Measurements from ENCODE around the gene JAM2.

JAM2 gene

GRCh38 chr21:25717491-25718147 is 78.6 kb downstream of the JAM2 start:
- no peak for DNase-seq (ENCODE audit: low spot score)

- no peak for DNase-seq (ENCODE audit: low spot score)
These were observed 82.9 kb downstream of the JAM2 start for GRCh38 chr21:25721987-25722386.

- DNase-seq (ENCODE audit: low spot score), result no peak
These were observed 83.6 kb downstream of the JAM2 start for GRCh38 chr21:25722631-25723030.

DNA sequence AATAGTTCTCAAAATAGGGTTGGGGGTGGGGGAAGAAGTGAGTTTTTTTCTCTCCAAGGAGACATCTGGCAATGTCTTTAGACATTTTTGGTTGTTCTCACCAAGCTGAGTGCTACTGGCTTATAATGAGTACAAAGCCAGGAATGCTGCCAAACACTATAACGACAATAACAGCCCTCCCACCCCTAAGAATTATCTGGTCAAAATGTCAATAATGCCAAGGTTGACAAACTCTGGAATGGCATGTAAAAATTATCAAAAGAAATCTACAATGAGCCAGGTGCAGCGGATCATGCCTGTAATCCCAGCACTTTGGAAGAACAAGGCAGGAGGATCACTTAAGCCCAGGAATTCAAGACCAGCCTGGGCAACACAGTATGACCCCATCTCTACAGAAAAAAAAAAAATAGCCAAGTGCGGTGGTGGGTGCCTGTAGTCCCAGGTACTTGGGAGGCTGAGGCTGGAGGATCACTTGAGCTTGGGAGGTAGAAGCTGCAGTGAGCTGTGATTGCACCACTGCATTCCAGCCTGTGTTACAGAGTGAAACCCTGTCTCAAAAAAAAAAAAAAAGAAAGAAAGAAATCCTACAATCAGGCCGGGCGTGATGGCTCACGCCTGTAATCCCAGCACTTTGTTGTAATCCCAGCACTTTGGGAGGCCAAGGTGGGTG is 93.2 kb downstream of the JAM2 start:
- no peak for DNase-seq (ENCODE audit: low spot score)

- peak; percentile 13 for DNase-seq (ENCODE audit: low spot score)
These were observed 95.0 kb downstream of the JAM2 start for GRCh38 chr21:25733859-25734653.

DNA sequence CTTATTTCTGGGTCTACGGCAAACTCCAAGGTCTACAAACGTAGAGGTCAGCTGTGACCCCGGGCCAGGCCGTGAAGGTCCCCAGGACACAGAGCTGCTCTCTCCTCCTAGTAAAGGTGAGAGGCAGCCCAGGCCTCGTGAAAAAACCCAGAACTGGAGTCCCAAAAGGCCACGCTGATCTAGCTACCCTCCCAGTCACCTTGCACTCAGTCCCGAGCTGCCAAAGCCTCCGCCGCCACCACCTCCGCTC is 95.5 kb downstream of the JAM2 start:
- no peak for DNase-seq (ENCODE audit: low spot score)

DNA sequence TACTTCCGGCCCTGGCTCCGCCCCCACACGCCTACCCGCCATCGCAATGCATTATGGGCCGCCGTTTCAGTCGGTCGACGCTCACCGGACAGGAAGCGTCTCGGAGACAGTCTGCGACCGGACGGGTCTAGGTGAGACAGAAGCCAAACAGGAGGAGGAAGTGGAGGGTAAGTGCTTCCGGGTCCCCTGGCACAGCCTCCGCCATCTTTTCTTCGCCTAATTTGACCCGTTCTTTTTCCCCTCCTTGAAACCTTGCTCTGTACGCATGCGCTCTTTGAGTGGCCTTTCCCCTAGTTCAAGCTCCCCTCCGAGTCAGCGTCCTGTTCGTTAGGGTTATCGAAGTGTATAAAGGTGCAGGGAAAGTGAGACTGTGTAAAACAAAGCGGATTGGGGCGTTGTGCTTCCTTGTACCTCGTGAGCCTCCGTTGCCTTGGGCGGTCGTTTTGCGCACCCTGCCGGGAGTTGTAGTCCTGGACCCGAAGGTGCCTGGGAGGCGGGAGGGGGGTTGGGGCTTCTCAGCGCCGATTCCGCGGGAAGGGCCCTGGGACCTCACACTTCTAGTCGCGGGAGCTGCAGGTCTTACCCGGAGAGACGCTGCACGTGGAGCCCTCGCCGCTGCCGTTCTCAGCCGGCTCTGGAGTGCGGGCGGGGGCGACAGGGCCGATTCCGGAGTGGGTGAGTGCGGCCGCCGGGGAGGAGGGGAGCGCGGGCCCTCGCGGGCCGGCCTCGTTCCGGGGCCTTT is 96.0 kb downstream of the JAM2 start, which contains the start of the genes ATP5PF and GABPA:
Gene ATP5PF (minus strand): TSS at position 1 of the 742 bp plus-strand sequence. CDS start 5,110 bp downstream, outside the sequence.
Gene GABPA (plus strand): TSS at position 69 of the 742 bp plus-strand sequence. CDS start 6,627 bp downstream, outside the sequence.
- DNase-seq (ENCODE audit: low spot score), result peak; percentile 99

GRCh38 chr21:25735646-25736597 is 96.9 kb downstream of the JAM2 start:
- peak; percentile 83 for DNase-seq (ENCODE audit: low spot score)

- no peak for DNase-seq (ENCODE audit: low spot score)
These were observed 98.4 kb downstream of the JAM2 start for GRCh38 chr21:25737421-25737820.

DNA sequence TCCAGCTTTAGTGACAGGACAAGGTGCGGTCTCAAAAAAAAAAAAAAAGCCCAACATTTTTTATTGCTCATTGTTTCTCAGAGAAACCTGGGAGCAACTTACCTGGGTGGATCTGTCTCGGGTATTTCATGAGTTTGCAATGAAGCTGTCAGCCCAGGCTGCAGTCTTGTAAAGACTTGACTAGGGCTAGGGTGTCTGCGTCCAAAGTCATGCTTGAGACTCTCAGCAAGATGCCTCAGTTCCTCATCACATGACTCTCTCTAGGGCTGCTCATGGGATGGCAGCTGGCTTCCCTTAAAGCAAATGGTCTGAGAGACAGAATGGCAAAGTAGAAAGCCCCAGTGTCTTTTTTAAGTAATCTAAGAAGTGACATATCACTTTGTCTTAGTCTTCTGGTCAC is 103.8 kb downstream of the JAM2 start:
- no peak for DNase-seq (ENCODE audit: low spot score)

DNA sequence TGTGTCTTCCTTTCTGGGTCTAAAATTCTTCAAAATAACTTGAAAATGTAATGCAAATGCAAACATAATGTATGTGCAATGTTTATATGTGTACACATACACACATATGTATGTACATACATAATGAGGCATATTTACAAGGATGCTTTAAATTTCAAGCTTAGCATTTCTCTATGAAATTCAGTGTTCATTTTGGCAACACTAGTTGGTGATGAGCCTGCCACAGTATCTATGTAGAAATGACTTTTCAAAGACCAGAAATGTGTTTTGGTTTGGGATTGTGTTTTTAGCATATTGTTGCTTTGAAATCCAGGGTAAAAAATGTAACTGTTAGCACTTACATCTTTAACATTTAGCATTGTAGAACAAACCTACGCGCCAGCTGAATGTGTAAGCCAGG is 105.8 kb downstream of the JAM2 start:
- no peak for DNase-seq (ENCODE audit: low spot score)

GRCh38 chr21:25750085-25750484 is 111.0 kb downstream of the JAM2 start:
- no peak for DNase-seq (ENCODE audit: low spot score)

DNA sequence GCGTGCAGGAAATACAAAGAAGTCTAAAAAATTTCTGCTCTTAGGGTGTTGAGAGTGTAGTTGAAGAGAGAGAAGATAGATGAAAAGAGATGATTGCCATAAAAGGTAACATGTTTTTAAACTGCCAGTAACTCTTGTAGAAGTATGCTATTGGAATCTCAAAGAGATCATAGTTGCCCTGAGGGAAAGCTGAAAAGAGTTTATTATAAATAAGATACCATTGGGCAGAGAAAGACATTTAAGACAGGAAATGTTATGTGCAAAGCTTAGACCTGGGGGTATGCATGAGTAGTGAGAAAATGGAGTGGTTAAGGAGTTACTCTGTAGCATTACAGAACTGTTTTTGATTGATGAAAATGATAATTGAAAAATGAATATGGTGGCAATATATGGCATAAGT is 113.4 kb downstream of the JAM2 start:
- DNase-seq (ENCODE audit: low spot score), result no peak

DNA sequence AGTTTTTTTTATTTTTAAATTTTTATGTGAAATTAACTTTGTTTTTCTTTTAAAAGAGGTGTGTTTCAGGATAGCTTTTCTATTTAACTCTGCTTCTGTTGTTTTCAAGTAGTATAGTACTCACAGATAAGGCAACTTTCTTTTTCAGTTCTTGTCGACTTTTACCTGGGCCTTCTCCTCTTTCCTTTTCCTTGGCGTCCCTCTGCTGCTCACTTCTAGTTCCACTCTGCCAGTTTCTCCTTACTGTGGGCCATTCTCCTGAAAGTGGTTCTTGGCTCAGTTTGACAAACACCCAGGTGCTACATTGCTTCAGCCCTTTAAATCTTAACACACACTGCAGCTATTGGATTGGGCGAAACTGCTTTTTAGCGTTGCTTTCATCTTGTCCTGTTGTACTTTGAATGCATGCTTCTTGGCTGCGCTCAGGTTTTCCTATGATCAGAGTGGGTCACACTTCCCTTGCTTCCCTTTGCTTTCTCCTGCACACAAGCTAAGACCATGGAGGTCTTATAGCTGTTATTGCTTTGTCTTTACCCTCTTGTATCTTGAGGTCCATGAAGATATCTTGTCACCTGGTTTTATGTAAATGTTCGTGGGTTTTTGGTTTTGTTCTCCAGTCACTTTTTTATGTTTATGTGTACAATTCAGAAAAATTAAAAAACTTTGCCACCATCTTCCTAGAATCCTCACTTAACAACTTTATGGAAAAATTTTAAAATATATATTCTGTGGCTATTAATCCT is 117.3 kb downstream of the JAM2 start:
- DNase-seq (ENCODE audit: low spot score), result no peak

DNA sequence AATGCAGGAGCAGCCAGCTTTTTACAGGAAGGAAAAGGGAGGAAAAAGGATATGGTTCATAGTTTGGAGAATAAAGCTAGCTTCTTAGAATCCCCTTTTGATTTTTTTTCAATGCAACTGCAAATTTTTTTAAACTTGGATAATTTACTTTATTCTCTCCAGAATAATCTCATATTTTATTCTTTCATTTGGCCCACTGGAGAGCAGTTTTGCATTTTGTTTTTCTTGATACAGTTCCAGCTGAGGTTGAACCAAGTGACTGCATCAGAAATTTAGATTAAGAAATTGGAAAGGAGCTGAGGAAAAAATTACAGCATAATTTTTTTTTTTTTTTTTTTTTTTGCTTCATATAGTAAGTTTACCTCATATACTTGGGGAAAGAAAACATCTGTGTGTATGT is 118.5 kb downstream of the JAM2 start:
- DNase-seq (ENCODE audit: low spot score), result no peak

GRCh38 chr21:25759573-25759972 is 120.5 kb downstream of the JAM2 start:
- DNase-seq (ENCODE audit: low spot score), result no peak

DNA sequence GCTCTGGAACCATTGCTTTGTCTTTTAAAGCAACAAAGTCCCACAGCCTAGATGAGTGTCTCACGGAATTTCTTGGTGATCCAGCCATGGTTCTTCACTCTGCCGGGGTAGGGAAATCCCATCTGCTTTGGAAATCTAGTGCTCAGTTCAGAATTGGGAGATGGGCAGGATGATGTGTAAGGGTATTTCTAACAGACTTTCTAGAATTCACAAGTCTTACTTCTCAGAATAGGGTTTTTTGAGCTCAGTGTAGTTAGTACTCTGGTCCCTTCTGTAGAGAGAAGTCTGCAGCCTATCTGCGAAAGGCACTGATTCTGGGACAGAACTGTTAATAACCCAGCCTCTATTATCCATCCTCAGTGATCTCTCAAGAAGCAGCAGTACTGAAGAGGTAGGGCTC is 121.0 kb downstream of the JAM2 start:
- DNase-seq (ENCODE audit: low spot score), result no peak

- DNase-seq (ENCODE audit: low spot score), result no peak
These were observed 121.6 kb downstream of the JAM2 start for GRCh38 chr21:25760677-25761076.

DNA sequence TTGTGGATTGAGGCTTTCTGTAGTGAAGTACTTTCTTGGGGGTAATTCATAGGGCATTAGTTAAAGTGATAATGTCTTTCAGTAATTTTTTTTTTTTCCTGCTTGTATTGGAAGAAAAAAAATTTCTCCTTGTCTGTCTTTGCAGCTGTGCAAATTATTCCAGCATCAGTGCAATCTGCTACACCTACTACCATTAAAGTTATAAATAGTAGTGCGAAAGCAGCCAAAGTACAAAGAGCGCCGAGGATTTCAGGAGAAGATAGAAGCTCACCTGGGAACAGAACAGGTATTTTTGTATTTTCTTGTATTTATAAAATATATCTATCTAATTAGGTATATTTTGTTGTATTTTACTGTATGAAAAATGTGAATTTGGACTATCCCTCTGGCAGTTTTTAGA is 125.0 kb downstream of the JAM2 start:
- no peak for DNase-seq (ENCODE audit: low spot score)

Data from cerebellar cortex (tissue), 1 donor.